ENCODE results near the gene PIGQ. TPM values are rescaled to one million over a fixed set of nuclear protein-coding genes. Genes with fewer than 3 reads are reported as not detected.

Gene PIGQ
- total RNA-seq, 1 experiment from 2014 or later: 83.5 TPM

DNA sequence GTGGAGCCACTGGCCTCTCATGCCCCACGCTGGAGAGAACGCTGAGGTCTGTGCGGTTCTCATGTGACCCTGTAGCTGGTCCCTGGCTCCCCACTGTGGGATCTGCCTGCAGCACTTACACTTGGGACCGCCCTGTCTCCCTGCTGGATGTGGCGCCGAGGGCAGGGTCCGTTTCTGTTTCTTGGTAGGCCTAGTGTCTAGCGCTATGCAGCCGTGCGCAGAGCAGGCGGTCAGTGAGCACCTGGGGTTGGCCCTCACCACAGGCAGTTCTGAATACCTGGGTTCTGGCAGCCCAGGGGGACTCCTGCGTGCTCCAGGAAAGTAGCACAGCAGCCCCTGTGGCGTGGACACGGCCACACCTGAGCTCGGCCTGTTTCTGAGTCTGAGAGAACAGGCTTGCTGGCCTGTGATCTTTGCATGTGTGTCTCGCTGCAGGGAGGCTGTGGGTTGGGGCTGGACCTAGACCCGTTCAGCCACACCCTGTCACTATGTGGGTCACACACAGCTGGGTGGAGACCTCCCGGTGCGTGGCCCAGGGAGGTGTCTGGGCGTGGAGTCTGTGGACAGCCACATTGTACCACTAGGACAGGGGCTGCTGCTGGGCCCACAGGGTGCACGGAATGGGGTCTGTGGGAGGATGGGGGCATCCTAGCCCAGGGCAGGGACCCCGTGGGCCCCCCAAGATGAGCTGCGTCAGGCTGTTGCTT lies 39.5 kb upstream of the PIGQ start:
- no peak for ATAC-seq
- ChIA-PET POLR2A (no interaction called here), CTCF (interaction anchor here (1.3 kb wide), 1 partner anchor 13 kb away, joined by 8 read pairs; no protein-coding TSS in a partner anchor)
- DNase-seq (ENCODE audit: low read depth, low spot score): no peak
- Histone ChIP-seq H3K36me3 (ENCODE audit: control insufficient read depth, insufficient read depth, low read length) (no peaks in the 10 kb centered on the region), H3K4me3 (ENCODE audit: low read depth in 2 of 2, low read length in 2 of 2) (no peak overlapping the region), H3K27me3 (ENCODE audit: control insufficient read depth, insufficient read depth, low read length) (no peaks in the 10 kb centered on the region), H3K9me3 (ENCODE audit: control insufficient read depth, insufficient read depth, low read depth, low read length) (no peaks in the 10 kb centered on the region), H3K27ac (ENCODE audit: low read length) (no peak overlapping the region), H3K4me1 (ENCODE audit: control insufficient read depth, insufficient read depth, low read length) (peaks cover 50% of the 10 kb centered on the region)
- intact Hi-C loops (cut with micrococcal nuclease; ENCODE audit: unreplicated experiment): no loop called here
- in situ Hi-C loops (cut with HindIII; ENCODE audit: low pct_unique_long_range_greater_than_20kb, low sequenced_read_pairs): no loop called here
- BruUV-seq (replicated peaks): no TSS peak
- TF ChIP-seq, protein P1, sequence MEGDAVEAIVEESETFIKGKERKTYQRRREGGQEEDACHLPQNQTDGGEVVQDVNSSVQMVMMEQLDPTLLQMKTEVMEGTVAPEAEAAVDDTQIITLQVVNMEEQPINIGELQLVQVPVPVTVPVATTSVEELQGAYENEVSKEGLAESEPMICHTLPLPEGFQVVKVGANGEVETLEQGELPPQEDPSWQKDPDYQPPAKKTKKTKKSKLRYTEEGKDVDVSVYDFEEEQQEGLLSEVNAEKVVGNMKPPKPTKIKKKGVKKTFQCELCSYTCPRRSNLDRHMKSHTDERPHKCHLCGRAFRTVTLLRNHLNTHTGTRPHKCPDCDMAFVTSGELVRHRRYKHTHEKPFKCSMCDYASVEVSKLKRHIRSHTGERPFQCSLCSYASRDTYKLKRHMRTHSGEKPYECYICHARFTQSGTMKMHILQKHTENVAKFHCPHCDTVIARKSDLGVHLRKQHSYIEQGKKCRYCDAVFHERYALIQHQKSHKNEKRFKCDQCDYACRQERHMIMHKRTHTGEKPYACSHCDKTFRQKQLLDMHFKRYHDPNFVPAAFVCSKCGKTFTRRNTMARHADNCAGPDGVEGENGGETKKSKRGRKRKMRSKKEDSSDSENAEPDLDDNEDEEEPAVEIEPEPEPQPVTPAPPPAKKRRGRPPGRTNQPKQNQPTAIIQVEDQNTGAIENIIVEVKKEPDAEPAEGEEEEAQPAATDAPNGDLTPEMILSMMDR (IDR thresholded peaks at IDR 0.05): no peak
- TF ChIP-seq POLR2AphosphoS5 (IDR thresholded peaks at IDR 0.05; ENCODE audit: low read depth, low read length) (no peak), TCF7L2 (IDR thresholded peaks at IDR 0.05; ENCODE audit: low read depth, low read length) (no peak), SIN3A (IDR thresholded peaks at IDR 0.05; ENCODE audit: borderline replicate concordance, insufficient read depth, low read depth, low read length) (no peak)
- TF ChIP-seq, protein P2, sequence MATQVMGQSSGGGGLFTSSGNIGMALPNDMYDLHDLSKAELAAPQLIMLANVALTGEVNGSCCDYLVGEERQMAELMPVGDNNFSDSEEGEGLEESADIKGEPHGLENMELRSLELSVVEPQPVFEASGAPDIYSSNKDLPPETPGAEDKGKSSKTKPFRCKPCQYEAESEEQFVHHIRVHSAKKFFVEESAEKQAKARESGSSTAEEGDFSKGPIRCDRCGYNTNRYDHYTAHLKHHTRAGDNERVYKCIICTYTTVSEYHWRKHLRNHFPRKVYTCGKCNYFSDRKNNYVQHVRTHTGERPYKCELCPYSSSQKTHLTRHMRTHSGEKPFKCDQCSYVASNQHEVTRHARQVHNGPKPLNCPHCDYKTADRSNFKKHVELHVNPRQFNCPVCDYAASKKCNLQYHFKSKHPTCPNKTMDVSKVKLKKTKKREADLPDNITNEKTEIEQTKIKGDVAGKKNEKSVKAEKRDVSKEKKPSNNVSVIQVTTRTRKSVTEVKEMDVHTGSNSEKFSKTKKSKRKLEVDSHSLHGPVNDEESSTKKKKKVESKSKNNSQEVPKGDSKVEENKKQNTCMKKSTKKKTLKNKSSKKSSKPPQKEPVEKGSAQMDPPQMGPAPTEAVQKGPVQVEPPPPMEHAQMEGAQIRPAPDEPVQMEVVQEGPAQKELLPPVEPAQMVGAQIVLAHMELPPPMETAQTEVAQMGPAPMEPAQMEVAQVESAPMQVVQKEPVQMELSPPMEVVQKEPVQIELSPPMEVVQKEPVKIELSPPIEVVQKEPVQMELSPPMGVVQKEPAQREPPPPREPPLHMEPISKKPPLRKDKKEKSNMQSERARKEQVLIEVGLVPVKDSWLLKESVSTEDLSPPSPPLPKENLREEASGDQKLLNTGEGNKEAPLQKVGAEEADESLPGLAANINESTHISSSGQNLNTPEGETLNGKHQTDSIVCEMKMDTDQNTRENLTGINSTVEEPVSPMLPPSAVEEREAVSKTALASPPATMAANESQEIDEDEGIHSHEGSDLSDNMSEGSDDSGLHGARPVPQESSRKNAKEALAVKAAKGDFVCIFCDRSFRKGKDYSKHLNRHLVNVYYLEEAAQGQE (IDR thresholded peaks at IDR 0.05; ENCODE audit: insufficient read depth in 1 of 2, low read depth in 2 of 2, low read length in 1 of 2): no peak

DNA sequence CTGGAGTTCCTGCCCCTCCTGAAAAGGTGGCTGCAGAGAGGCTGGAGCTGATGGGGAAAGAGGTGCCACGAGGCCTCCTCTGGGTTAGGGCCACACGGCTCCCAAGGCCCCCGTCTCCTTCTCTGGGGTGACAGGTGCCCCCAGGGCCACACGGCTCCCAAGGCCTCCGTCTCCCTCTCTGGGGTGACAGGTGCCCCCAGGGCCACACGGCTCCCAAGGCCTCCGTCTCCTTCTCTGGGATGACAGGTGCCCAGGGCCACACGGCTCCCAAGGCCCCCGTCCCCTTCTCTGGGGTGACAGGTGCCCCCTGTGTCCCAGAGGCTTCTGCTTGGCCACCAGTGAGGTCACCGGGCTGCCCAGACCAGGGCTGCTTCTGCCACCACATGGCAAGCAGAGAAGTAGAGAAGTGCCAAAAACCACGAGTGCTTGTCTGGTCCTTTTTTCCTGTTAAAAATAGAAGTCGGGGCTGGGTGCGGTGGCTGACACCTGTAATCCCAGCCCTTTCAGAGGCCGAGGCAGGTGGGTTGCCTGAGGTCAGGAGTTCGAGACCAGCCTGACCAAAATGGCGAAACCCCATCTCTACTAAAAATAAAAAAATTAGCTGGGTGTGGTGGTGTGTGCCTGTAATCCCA lies 38.2 kb upstream of the PIGQ start:
- DNase-seq (ENCODE audit: low read depth, low spot score) (no peak), ATAC-seq (no peak)
- Histone ChIP-seq H3K4me3 (ENCODE audit: low read depth in 2 of 2, low read length in 2 of 2) (no peak overlapping the region), H3K36me3 (ENCODE audit: control insufficient read depth, insufficient read depth, low read length) (no peaks in the 10 kb centered on the region), H3K27ac (ENCODE audit: low read length) (no peak overlapping the region), H3K27me3 (ENCODE audit: control insufficient read depth, insufficient read depth, low read length) (no peaks in the 10 kb centered on the region), H3K4me1 (ENCODE audit: control insufficient read depth, insufficient read depth, low read length) (peaks cover 40% of the 10 kb centered on the region), H3K9me3 (ENCODE audit: control insufficient read depth, insufficient read depth, low read depth, low read length) (no peaks in the 10 kb centered on the region)
- POLR2A ChIA-PET: no interaction called here
- no TSS peak for BruUV-seq (replicated peaks)
- CTCF ChIA-PET: interaction anchor here (0.7 kb wide), 1 partner anchor 42 kb away, joined by 6 read pairs; no protein-coding TSS in a partner anchor
- TF ChIP-seq, protein P1 (IDR thresholded peaks at IDR 0.05): no peak
- no peak for TF ChIP-seq TCF7L2 (IDR thresholded peaks at IDR 0.05; ENCODE audit: low read depth, low read length)
- TF ChIP-seq, protein P2 (IDR thresholded peaks at IDR 0.05; ENCODE audit: insufficient read depth in 1 of 2, low read depth in 2 of 2, low read length in 1 of 2): no peak
- TF ChIP-seq SIN3A (IDR thresholded peaks at IDR 0.05; ENCODE audit: borderline replicate concordance, insufficient read depth, low read depth, low read length): no peak
- TF ChIP-seq POLR2AphosphoS5 (IDR thresholded peaks at IDR 0.05; ENCODE audit: low read depth, low read length): no peak
- intact Hi-C loops (cut with micrococcal nuclease; ENCODE audit: unreplicated experiment) (no loop called here), in situ Hi-C loops (cut with HindIII; ENCODE audit: low pct_unique_long_range_greater_than_20kb, low sequenced_read_pairs) (no loop called here)
